T-cell (primary cell): ENCODE results near the gene TRIM61. TPM values are rescaled to one million over a fixed set of nuclear protein-coding genes. Genes with fewer than 3 reads are reported as not detected.

Experiments used
- ATAC-seq, 4 experiments: fragments of 200-7000 bp in 3 of 4; fragments of 150-1000 bp in 1 of 4; cut with Tn5 transposase; replicated peaks in 1 of 4; 1 replicate in 3 of 4; 2 replicates in 1 of 4; pipeline ENCODE4 v1.10.0; 2021; ENCODE audit warnings: moderate library complexity in 3 of 4, mild to moderate bottlenecking in 2 of 4, moderate number of reproducible peaks in 1 of 4
- CTCF ChIA-PET, 2 donors: fragments of 300-600 bp; sonication (Branson Sonifier 250); formaldehyde crosslinking; loops; one replicate each; lab custom pipeline; 2022; ENCODE audit warnings: antibody characterized with exemption in 2 of 2; lab: Charles Lee
- POLR2A ChIA-PET, 2 donors: fragments of 300-600 bp; sonication (Branson Sonifier 250); formaldehyde crosslinking; loops; one replicate each; lab custom pipeline; 2022; ENCODE audit warnings: antibody characterized with exemption in 2 of 2; lab: Charles Lee
- DNase-seq, 35 experiments: peaks; one replicate each; pipeline versions ENCODE4 v3.0.0 to v3.0.0-alpha.2; 2013 to 2023
- H3K27ac ChIP-seq: one replicate; pipeline ENCODE4 v1.5.1; 2013; ENCODE audit warnings: low read length
- H3K27me3 ChIP-seq, 2 experiments: replicated peaks in 1 of 2; 1 replicate in 1 of 2; 2 replicates in 1 of 2; pipeline versions ENCODE4 v1.6.1 to v1.7.0; 2013; ENCODE audit warnings: low read length in 1 of 2, mixed read lengths in 1 of 2; ENCODE audit not compliant: control insufficient read depth in 2 of 2, insufficient read depth in 2 of 2; ENCODE audit errors: extremely low read depth in 1 of 2
- H3K36me3 ChIP-seq, 2 donors: 1 replicate in 1 of 2; 2 replicates in 1 of 2; pipeline versions ENCODE4 v1.6.1 to v1.7.0; 2013; ENCODE audit warnings: low read length in 1 of 2; ENCODE audit not compliant: control insufficient read depth in 2 of 2, insufficient read depth in 1 of 2; ENCODE audit errors: extremely low read depth in 1 of 2
- H3K4me1 ChIP-seq, 2 experiments: 1 replicate in 1 of 2; 2 replicates in 1 of 2; pipeline versions ENCODE4 v1.6.1 to v1.7.0; 2013; ENCODE audit warnings: low read length in 2 of 2, mixed read lengths in 1 of 2; ENCODE audit not compliant: insufficient read depth in 2 of 2, control insufficient read depth in 1 of 2; ENCODE audit errors: extremely low read depth in 1 of 2
- H3K4me3 ChIP-seq, 2 donors: 1 replicate in 1 of 2; 2 replicates in 1 of 2; pipeline versions ENCODE4 v1.5.1 to v1.7.0; 2013; ENCODE audit warnings: mild to moderate bottlenecking in 2 of 2, low read length in 1 of 2, moderate library complexity in 1 of 2; ENCODE audit not compliant: control insufficient read depth in 1 of 2; ENCODE audit errors: extremely low read depth in 1 of 2
- H3K9me3 ChIP-seq: 2 replicates; pipeline ENCODE4 v1.7.0; 2013
- H3K27ac Mint-ChIP-seq, 2 donors: one replicate each; pipeline ENCODE4 v1.8.0; 2020 to 2021; ENCODE audit warnings: mild to moderate bottlenecking in 2 of 2, mixed read lengths in 2 of 2
- H3K27me3 Mint-ChIP-seq, 2 donors: one replicate each; pipeline ENCODE4 v1.8.0; 2021 to 2022; ENCODE audit warnings: mixed read lengths in 2 of 2
- H3K36me3 Mint-ChIP-seq: one replicate; pipeline ENCODE4 v1.8.0; 2021; ENCODE audit warnings: mixed read lengths
- H3K4me1 Mint-ChIP-seq, 3 donors: one replicate each; pipeline ENCODE4 v1.8.0; 2020 to 2022; ENCODE audit warnings: mixed read lengths in 3 of 3, mild to moderate bottlenecking in 1 of 3
- H3K4me3 Mint-ChIP-seq, 3 donors: one replicate each; pipeline ENCODE4 v1.8.0; 2020 to 2022; ENCODE audit warnings: mild to moderate bottlenecking in 3 of 3, mixed read lengths in 3 of 3, moderate library complexity in 3 of 3
- H3K9me3 Mint-ChIP-seq, 3 donors: one replicate each; pipeline ENCODE4 v1.8.0; 2020 to 2022; ENCODE audit warnings: mixed read lengths in 3 of 3
- WGBS: methylation state at CpG from one replicate; pipeline ENCODE4 v1.1.5; 2013; ENCODE audit warnings: missing lambda C conversion rate; ENCODE audit not compliant: insufficient coverage; 5-methylcytosine and 5-hydroxymethylcytosine counted together
- total RNA-seq, 35 experiments: library from RNA in 6 of 35; stranded (reverse) in 6 of 35; fragments of 120-200 nt in 1 of 35; gene quantifications; one replicate each; pipeline versions ENCODE4 v1.2.1 to v1.2.4 and lab custom pipeline; 2013 to 2026

The TRIM61 gene
- total RNA-seq, 5 donors from 2014 or later (not counting 1 experiment from before 2014, with no cell fraction given) = 0.38 to 1.9 (median 0.79) TPM

GRCh38 chr4:165010991-165011390 lies 33.5 kb upstream of the TRIM61 start:
- no peak overlapping the region for H3K4me3 ChIP-seq
- H3K36me3 Mint-ChIP-seq = no peaks in the 10 kb centered on the region
- H3K27ac ChIP-seq = no peak overlapping the region
- H3K27me3 ChIP-seq = peaks cover 0 to 13% of the 10 kb centered on the region in 2 experiments
- no peak for ATAC-seq
- DNase-seq = no peak
- no peaks in the 10 kb centered on the region for H3K4me1 Mint-ChIP-seq
- 71% methylated on average over 5 of the region's 8 CpGs for WGBS
- ChIA-PET POLR2A (no interaction called here), CTCF (no interaction called here)
- peaks cover 6 to 9% of the 10 kb centered on the region in 2 donors for H3K27me3 Mint-ChIP-seq
- no peak overlapping the region for H3K27ac Mint-ChIP-seq
- no peaks in the 10 kb centered on the region for H3K4me1 ChIP-seq
- no peak overlapping the region for H3K4me3 Mint-ChIP-seq
- no peaks in the 10 kb centered on the region for H3K36me3 ChIP-seq
- H3K9me3 ChIP-seq = no peaks in the 10 kb centered on the region
- no peaks in the 10 kb centered on the region for H3K9me3 Mint-ChIP-seq

GRCh38 chr4:165010487-165010886 lies 33.0 kb upstream of the TRIM61 start:
- H3K27ac ChIP-seq = no peak overlapping the region
- DNase-seq = no peak
- POLR2A ChIA-PET = no interaction called here
- CTCF ChIA-PET = no interaction called here
- no peaks in the 10 kb centered on the region for H3K36me3 ChIP-seq
- no peak for ATAC-seq
- no peak overlapping the region for H3K4me3 ChIP-seq
- no peaks in the 10 kb centered on the region for H3K4me1 ChIP-seq
- Mint-ChIP-seq H3K9me3 (no peaks in the 10 kb centered on the region), H3K36me3 (no peaks in the 10 kb centered on the region), H3K4me1 (no peaks in the 10 kb centered on the region), H3K27ac (no peak overlapping the region), H3K27me3 (peaks cover 6 to 9% of the 10 kb centered on the region in 2 donors), H3K4me3 (no peak overlapping the region)
- H3K27me3 ChIP-seq = peaks cover 0 to 12% of the 10 kb centered on the region in 2 experiments
- WGBS = 90% methylated on average over 2 of the region's 2 CpGs
- no peaks in the 10 kb centered on the region for H3K9me3 ChIP-seq

- Histone ChIP-seq H3K4me1 (no peaks in the 10 kb centered on the region), H3K27me3 (peaks cover 0 to 11% of the 10 kb centered on the region in 2 experiments), H3K4me3 (no peak overlapping the region), H3K9me3 (no peaks in the 10 kb centered on the region), H3K27ac (no peak overlapping the region), H3K36me3 (no peaks in the 10 kb centered on the region)
- peak in 2 of 4 experiments; percentile 12 to 27 for ATAC-seq
- Mint-ChIP-seq H3K9me3 (no peaks in the 10 kb centered on the region), H3K4me3 (no peak overlapping the region), H3K36me3 (no peaks in the 10 kb centered on the region), H3K4me1 (no peaks in the 10 kb centered on the region), H3K27ac (no peak overlapping the region), H3K27me3 (peaks cover 6 to 9% of the 10 kb centered on the region in 2 donors)
- DNase-seq = no peak
- POLR2A ChIA-PET = no interaction called here
- CTCF ChIA-PET = no interaction called here
- 80% methylated on average over 1 of the region's 5 CpGs for WGBS
These were observed 32.2 kb upstream of the TRIM61 start for GRCh38 chr4:165009493-165010227.

- Histone ChIP-seq H3K4me3 (no peak overlapping the region), H3K4me1 (no peaks in the 10 kb centered on the region), H3K27ac (no peak overlapping the region), H3K36me3 (no peaks in the 10 kb centered on the region), H3K27me3 (peaks cover 0 to 11% of the 10 kb centered on the region in 2 experiments), H3K9me3 (no peaks in the 10 kb centered on the region)
- ChIA-PET CTCF (no interaction called here), POLR2A (interaction anchor here in 1 of 2 donors (0.6 kb wide), 1 partner anchor 680 kb away, joined by 7 read pairs; no protein-coding TSS in a partner anchor)
- Mint-ChIP-seq H3K4me1 (no peaks in the 10 kb centered on the region), H3K9me3 (no peaks in the 10 kb centered on the region), H3K27me3 (peaks cover 6 to 13% of the 10 kb centered on the region in 2 donors), H3K27ac (no peak overlapping the region), H3K36me3 (no peaks in the 10 kb centered on the region), H3K4me3 (no peak overlapping the region)
- DNase-seq (no peak), ATAC-seq (no peak)
- WGBS = 72% methylated on average over 3 of the region's 5 CpGs
These were observed 29.4 kb upstream of the TRIM61 start for GRCh38 chr4:165006886-165007285.

- no peak overlapping the region for H3K27ac Mint-ChIP-seq
- ChIA-PET CTCF (no interaction called here), POLR2A (interaction anchor here in 1 of 2 donors (0.6 kb wide), 1 partner anchor 679 kb away, joined by 7 read pairs; no protein-coding TSS in a partner anchor)
- peaks cover 0 to 11% of the 10 kb centered on the region in 2 experiments for H3K27me3 ChIP-seq
- H3K27me3 Mint-ChIP-seq = peaks cover 5 to 13% of the 10 kb centered on the region in 2 donors
- no peaks in the 10 kb centered on the region for H3K9me3 Mint-ChIP-seq
- ATAC-seq (no peak), DNase-seq (no peak)
- H3K4me1 Mint-ChIP-seq = no peaks in the 10 kb centered on the region
- no peaks in the 10 kb centered on the region for H3K36me3 ChIP-seq
- H3K4me3 Mint-ChIP-seq = no peak overlapping the region
- no peak overlapping the region for H3K4me3 ChIP-seq
- H3K4me1 ChIP-seq = no peaks in the 10 kb centered on the region
- H3K36me3 Mint-ChIP-seq = no peaks in the 10 kb centered on the region
- no peaks in the 10 kb centered on the region for H3K9me3 ChIP-seq
- no peak overlapping the region for H3K27ac ChIP-seq
- WGBS = 90% methylated on average over 8 of the region's 9 CpGs
These were observed 29.0 kb upstream of the TRIM61 start for GRCh38 chr4:165006456-165006855.

- Histone ChIP-seq H3K4me3 (no peak overlapping the region), H3K36me3 (no peaks in the 10 kb centered on the region), H3K27me3 (peaks cover 0 to 7% of the 10 kb centered on the region in 2 experiments), H3K9me3 (no peaks in the 10 kb centered on the region), H3K27ac (no peak overlapping the region), H3K4me1 (no peaks in the 10 kb centered on the region)
- Mint-ChIP-seq H3K27me3 (peaks cover 2 to 13% of the 10 kb centered on the region in 2 donors), H3K4me1 (no peaks in the 10 kb centered on the region), H3K36me3 (no peaks in the 10 kb centered on the region), H3K9me3 (no peaks in the 10 kb centered on the region), H3K4me3 (no peak overlapping the region), H3K27ac (no peak overlapping the region)
- DNase-seq = no peak
- CTCF ChIA-PET = no interaction called here
- POLR2A ChIA-PET = no interaction called here
- no CpG with 5 or more reads among the region's 6 CpGs for WGBS
- no peak for ATAC-seq
These were observed 28.0 kb upstream of the TRIM61 start for GRCh38 chr4:165005352-165005925.
